ENCODE measurements around the gene USP6NL.

DNA sequence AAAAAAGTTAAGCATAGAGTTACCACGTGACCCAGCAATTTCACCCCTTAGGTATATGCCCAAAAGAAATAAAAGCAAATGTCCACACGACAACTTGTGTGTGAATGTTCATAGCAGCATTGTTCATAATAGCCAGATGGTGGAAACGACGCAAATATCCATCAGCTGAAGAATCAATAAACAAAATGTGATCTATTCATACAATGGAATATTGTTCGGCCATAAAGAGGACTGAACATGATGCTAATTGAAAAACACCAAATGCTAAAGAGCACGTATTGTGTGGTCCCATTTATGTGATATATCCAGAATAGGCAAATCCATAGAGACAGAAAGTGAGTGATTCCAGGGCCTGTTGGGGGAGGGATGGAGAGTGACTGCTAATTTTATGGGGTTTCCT, 18.3 kb upstream of the USP6NL start:
- TF ChIP-seq SUZ12 (IDR thresholded peaks at IDR 0.05) (no peak), LEF1 (IDR thresholded peaks at IDR 0.05; ENCODE audit: borderline replicate concordance) (no peak), L3MBTL2 (conservative IDR thresholded peaks at IDR 0.05) (no peak), FOXK2 (IDR thresholded peaks at IDR 0.05) (no peak), CTBP1 (IDR thresholded peaks at IDR 0.05; ENCODE audit: borderline replicate concordance) (no peak), FOXM1 (IDR thresholded peaks at IDR 0.05; ENCODE audit: borderline replicate concordance) (no peak), TARDBP (IDR thresholded peaks at IDR 0.05) (no peak), SP1 (IDR thresholded peaks at IDR 0.05) (no peak), BHLHE40 (IDR thresholded peaks at IDR 0.05; ENCODE audit: borderline replicate concordance) (no peak), NFRKB (IDR thresholded peaks at IDR 0.05) (no peak)
